Tibial nerve (tissue), 4 donors: ENCODE data around the gene CLEC2B.

Source experiments
- CTCF ChIP-seq, 5 experiments: fragments of 200-600 bp in 3 of 5; fragments of 450-650 bp in 2 of 5; sonication (generic) in 3 of 5; IDR thresholded peaks; one replicate each; pipeline ENCODE4 v1.5.1; 2016 to 2019; ENCODE audit warnings: antibody characterized with exemption in 5 of 5, mild to moderate bottlenecking in 3 of 5, moderate library complexity in 2 of 5
- EP300 ChIP-seq, 2 donors: sonication (generic); formaldehyde crosslinking; IDR thresholded peaks; one replicate each; pipeline ENCODE4 v1.6.1; 2017; ENCODE audit warnings: antibody characterized with exemption in 2 of 2, mild to moderate bottlenecking in 1 of 2
- POLR2A ChIP-seq, 2 donors: fragments of 450-650 bp; IDR thresholded peaks; one replicate each; pipeline ENCODE4 v1.6.1; 2017; ENCODE audit warnings: antibody characterized with exemption in 2 of 2, mild to moderate bottlenecking in 2 of 2, moderate library complexity in 2 of 2

- TF ChIP-seq CTCF (IDR thresholded peaks at IDR 0.05) (no peak), POLR2A (IDR thresholded peaks at IDR 0.05) (no peak), EP300 (IDR thresholded peaks at IDR 0.05) (no peak)
These were observed 225 bp downstream of the CLEC2B start for GRCh38 chr12:9868951-9869306.
